NT2/D1 (cell line): ENCODE measurements around the gene DENND1B.

Experiments used
- SUZ12 ChIP-seq: IDR thresholded peaks from 2 replicates; pipeline ENCODE4 v1.6.1; 2011; ENCODE audit not compliant: insufficient read length, insufficient read depth; ENCODE audit errors: extremely low read depth
- YY1 ChIP-seq: IDR thresholded peaks from 2 replicates; pipeline ENCODE4 v1.6.1; 2011; ENCODE audit not compliant: insufficient read length, insufficient read depth

DNA sequence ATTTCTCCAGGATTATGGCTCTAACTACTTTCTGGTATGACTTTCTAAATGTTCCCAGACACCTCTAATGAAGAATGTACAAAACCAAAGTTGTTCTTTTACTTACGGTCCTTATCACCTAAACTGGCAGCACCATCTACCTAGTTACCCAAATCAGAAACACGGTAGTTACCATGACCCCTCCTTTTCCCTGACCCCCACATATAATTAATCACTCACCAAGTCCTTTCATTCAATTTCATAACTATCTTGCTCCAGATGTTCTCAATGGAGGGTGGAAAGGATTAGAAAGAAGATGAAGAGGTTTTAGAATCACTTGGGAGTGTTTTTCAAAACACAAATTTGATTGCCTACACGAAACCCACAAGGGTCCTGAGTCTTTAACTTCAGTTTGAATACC, 98.0 kb downstream of the DENND1B start:
- TF ChIP-seq YY1 = no peak
- no peak for TF ChIP-seq SUZ12
